GM19468 (cell line): ENCODE data around the gene SELENOP.

Experiments used
- ATAC-seq: cut with Tn5 transposase; IDR thresholded peaks from one replicate; pipeline ENCODE4 v1.9.1; 2021; ENCODE audit warnings: mild to moderate bottlenecking, moderate library complexity, moderate number of reproducible peaks; ENCODE audit not compliant: unreplicated experiment; ENCODE audit errors: extremely low read depth

The SELENOP gene

DNA sequence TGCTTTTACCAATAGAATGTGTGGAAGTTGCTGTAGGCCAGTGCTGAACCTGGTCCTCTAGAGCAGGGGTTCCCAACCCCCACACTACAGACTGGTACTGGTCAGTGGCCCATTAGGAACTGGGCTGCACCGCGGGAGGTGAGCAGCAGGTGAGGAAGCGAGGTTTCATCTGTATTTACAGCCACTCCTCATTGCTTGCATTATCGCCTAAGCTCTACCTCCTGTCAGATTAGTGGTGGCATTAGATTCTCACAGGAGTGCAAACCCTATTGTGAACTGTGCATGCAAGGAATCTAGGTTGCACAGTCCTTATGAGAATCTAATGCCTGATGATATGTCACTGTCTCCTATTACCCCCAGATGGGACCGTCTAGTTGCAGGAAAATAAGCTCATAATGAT is 61.2 kb downstream of the SELENOP start:
- ATAC-seq: no peak
